Right forelimb (tissue), 1 donor: Measurements from ENCODE around the gene APOL5.
"Not testable (repeated sequence)": the region's sequence is repeated elsewhere in the genome, so short reads cannot be mapped to it uniquely, and the experiment has no call there.

Experiments
- DNase-seq: peaks from one replicate; pipeline ENCODE4 v3.0.0-alpha.2; 2018

Gene APOL5

DNA sequence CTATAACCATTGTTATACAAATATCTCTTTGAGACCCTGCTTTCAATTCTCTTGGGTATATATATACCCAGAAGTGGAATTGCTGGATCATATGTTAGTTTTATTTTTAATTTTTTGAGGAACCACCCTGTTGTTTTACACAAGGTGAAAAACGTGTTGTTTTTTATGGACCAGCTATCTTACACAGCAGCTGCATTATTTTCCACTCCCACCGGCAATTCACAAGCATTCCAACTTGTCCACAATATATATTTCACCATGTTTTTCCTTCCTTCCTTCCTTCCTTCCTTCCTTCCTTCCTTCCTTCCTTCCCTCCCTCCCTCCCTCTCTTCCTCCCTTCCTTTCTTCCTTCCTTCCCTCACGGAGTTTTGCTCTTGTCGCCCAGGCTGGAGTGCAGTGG is 6.3 kb upstream of the APOL5 start:
- DNase-seq, result no peak

DNA sequence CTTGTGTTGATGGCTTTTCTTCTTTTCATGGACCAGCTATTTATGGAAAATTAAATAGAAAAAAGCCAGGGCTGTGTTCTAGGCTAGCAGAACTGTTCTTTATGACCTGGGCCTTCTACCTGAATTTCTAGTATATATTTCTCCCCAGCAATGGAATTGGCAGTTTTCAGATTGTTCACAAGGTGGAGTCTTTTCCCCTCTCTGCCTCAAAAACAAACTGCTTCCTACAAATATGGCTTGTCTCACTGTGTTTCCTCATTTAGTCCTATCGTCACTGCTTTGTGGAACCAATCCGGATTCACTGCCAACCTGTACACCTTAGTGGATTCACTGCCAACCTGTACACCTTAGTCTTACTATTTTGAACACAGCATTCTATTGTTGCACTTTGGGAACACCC is 5.0 kb upstream of the APOL5 start:
- no peak for DNase-seq

DNA sequence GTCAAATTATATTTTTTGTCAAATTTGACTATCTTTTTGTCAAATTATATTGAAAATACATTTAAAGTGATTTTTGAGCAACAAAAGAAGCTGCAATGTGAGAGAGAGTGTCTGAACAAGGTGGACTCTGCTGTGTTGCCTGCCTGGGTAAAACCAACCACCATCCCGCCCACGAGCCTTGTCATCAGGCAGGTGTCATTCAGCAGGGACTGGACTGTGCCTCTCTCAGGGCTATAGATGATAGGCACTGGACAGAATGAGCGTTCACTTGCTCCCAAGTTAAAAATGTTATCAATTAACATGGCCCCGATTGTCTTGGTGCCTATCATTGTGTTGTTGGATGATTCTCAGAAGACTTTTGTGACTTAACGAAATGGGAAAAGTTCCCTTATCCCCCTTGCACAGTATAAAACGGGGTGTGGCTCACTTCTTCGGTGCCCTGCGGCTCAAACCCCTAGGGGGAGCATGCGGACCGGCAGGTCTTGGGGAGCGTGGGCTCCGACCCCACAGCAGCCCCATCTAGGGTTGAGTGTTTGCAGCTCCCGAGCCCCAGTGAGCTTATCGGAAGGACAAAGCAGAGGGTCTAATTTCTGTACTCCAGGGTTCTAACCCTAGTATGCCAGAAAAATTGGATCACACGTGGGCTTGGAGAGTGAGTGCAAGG is 1.7 kb downstream of the APOL5 start:
- DNase-seq, result no peak

DNA sequence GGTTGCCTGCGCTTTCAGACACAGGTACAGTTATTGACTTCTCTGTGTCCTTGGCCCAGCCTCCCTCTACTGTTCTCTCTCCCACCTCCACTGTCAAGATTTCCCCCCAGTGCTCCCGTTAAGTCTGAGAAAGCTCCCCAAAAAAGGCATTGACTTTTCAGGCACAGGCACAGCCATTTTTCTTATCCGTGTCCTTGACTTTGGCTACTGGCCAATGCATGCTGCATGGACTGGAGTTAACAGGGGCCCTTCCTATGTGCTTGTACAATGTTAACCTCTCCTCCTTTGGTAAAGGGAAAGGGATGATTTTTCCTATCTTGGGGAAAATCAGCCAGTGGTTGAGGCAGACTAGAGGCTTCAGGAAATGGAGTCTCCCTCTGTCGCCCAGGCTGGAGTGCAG is 4.3 kb downstream of the APOL5 start:
- no peak for DNase-seq

DNA sequence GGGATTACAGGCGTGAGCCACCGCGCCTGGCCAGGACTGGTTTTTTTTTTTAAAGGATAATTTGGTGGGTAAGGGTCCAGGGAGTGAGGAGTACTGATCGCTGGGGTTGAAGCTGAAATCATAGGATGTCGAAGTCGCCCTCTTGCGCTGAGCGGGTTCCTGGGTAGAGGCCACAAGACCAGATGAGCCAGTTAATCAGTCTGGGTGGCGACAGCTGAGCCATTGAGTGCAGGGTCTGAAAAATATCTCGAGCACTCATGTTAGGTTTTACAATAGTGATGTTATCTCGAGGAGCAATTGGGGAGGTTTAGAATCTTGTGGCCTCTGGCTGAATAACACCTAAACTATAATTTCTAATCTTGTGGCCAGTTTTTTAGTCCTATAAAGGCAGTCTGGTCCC is 7.8 kb downstream of the APOL5 start:
- DNase-seq, result no peak

DNA sequence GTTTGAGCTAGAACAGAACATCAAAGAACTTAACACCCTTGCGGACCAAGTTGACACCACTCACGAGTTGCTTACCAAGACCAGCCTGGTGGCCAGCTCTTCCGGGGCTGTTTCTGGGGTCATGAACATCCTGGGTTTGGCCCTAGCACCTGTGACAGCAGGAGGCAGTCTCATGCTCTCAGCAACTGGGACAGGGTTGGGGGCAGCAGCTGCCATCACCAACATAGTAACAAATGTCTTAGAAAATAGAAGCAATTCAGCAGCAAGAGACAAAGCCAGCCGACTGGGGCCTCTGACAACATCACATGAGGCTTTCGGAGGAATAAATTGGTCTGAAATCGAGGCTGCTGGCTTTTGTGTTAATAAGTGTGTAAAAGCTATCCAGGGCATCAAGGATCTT is 8.7 kb downstream of the APOL5 start:
- no peak for DNase-seq

DNA sequence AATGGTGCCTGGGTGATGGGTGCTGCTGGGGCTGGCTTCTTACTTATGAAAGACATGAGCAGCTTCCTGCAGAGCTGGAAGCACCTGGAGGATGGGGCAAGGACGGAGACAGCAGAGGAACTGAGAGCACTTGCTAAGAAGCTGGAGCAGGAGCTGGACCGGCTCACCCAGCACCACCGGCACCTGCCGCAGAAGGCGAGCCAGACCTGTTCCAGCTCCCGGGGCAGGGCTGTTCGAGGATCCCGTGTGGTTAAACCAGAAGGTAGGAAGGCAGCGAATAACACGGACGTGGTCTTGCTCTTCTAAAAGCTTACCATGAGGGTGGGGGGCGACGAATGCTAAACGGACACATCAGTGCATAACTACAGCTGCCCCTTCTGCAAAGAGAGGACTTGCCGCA is 9.3 kb downstream of the APOL5 start:
- no peak for DNase-seq

DNA sequence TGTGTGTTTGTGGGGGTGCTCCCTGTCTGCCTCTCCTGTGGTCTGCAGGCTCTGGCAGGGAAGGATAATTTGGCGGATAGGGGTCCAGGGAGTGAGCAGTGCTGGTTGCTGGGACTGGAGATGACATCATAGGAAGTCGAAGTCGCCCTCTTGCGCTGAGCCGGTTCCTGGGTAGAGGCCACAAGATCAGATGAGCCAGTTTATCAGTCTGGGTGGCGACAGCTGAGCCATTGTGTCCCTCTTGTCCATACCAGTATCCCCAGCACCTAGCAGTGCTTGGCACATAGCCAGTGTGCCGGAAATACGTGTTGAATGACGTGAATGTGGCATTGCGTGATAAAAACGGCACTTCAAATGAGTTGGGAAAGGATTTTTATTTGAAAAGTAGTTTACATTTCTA is 9.8 kb downstream of the APOL5 start:
- DNase-seq, result no peak

DNA sequence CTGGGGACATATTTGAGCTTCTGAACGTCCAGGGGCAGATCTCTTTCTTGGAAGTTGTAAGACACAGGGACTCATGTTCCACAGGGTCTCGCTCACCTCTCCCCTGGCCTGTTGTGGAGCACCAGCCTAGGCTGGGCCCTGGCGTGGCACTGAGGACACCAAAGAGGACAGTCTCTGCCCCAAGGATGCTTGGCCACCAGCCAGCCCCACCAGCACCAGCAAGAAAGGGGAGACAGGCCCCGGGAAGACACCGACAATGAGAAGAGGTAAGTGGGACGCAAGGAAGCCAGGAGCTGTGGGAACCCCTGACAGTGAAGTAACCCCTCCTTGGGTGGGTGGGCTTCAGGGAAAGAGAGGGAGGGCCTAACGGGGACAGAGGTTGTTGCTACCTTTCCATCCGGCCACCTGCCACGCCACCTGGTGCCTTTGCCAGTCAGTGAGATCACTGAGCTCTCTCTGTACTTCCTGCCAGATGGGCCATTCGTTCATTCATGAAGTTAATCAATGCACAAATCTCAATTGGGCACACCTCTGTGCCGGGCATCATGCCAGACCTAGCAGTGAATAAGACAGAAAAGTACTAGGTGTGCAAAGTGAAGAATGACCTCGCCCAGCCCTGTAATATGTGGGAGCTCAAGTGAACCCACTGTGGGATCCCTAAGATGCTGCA is 11.1 kb downstream of the APOL5 start:
- DNase-seq, result no peak

DNA sequence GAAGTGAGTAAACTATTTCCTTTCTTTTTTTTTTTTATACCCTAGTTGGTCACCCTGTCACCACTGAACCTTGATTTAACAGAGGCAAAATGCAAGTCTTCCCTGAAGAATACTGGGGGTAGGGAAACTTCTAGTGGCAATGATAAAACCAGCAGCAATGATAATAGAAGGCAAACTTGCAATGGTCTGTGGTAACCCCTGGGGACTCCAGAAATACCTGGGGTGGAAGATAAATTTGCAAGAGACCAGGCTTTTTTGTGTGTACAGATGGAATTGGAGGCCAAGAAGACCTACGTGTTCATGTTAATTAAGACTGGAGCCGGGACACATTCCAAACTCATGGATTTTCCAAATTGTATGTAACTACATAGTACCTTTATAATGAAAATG is 11.6 kb downstream of the APOL5 start:
- DNase-seq, result no peak

DNA sequence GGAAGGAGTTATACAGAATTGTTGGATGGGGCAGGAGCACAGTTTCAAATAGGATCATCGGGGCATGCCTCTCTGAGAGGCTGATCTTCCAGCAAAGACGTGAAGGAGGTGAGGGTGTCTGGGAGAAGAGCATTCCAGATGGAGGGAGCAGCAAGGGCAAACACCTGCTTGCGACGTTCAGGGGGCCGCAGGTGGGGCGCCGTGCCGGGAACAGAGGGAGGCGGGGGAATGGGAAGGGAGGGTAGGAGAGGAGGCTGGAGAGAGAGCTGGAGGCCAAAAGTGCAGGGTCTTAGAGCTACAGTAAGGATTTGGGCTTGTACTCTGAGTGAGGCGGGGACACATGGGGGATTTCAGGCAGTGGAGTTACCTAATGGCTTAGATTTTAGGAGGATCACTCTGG is 13.6 kb downstream of the APOL5 start:
- no peak for DNase-seq

DNA sequence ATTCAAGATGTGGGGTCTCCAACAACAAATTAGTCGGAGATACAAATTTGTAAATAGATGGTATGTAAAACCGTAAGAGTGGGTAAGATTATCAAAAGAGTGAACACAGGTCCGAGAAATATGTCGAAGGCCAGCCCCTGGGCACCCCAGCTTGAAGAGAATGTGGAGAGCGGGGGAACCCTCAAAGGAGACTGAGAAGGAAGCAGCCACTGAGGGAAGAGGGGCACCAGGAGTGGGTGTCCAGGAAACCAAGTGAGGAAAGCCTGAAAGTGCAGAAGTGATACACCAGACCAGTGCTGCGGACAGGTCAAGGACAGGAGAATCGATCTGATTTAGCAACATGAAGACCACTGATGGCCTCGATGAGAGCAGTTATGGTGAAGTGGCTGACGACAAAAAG is 14.4 kb downstream of the APOL5 start:
- DNase-seq, result no peak

DNA sequence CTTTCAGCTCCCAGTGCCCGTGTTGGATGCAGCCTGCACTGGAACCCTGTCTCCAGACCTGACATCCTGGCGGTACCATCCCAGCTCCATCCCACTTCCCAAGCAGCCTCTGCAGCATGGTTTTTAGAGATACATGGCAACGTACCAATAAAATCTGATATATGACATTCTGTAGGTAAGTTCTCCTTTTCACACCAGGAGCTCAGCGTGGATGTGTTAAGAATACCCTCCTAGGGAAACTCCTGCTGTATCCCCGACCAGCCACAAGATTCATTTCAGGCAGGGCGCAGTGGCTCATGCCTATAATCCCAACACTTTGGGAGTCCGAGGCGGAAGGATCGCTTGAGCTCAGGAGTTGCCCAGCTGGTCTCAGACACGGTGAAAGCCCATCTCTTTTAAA is 15.4 kb downstream of the APOL5 start:
- DNase-seq, result no peak

DNA sequence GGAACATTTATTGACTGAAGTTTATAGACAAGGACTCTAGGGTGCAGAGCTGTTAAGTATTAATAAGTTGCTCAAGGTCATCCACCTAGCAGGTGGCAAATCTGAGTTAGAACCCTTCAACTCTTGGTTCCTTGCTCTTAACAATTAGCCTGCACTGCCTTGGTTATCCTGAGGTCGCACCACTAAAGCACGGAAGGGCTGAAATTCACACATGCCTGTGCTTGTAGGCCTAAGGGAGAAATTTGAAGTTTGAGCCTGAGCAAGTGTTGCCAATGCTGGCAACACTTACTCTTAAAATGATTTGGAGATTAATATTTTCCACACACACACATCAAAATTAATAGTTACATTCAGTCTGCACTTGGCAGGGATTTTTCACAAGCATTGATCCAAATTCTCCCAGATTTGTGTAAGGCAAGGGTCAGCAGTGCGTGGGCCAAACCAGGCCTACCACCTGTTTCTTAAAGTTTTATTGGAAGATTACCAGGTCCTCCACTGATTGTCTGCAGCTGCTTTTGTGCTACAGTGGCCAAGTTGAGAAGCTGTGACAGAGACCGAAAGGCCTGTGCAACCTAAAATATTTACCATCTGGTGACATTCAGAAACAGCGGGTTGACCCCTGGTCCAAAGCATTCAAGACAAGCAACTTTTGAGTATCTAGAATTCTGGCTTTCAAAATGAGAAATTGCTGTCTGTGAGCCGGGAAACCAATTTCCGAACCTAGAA is 16.3 kb downstream of the APOL5 start:
- DNase-seq, result peak; percentile 78

DNA sequence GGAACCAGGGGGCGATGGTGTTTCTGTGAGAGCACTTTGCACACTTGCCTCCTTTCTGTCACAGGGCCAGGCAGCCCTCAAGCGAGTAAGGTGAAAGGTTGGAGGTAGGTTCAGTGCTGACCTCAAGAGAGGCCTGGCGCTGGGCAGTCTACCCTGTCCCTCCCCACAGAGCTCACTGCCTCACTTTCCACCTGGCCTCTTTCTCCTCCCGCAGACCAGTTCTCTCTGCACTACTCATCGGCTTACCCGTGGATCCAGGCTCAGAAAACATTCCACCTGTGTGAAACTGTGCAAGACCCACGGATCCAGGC is 16.8 kb downstream of the APOL5 start:
- no peak for DNase-seq

DNA sequence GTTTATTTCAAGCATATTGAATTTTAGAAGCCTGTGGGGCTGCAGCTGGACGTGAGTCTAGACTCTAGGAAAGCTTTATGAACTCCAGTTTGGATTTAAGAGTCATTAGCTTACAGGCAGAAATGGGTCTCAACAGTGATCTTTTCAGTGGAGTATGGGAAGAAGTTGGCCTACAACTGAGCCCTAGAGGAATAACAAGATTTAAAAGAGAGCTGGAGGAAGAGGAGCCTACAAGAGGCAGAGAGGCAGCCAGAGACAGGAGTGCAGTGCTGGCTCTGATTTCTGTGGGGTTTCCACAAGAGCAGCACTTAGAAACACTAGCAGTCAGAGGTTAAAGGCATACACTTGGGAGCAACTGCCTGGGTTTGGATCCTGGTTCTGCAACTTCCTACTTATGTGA is 17.9 kb downstream of the APOL5 start:
- no peak for DNase-seq

DNA sequence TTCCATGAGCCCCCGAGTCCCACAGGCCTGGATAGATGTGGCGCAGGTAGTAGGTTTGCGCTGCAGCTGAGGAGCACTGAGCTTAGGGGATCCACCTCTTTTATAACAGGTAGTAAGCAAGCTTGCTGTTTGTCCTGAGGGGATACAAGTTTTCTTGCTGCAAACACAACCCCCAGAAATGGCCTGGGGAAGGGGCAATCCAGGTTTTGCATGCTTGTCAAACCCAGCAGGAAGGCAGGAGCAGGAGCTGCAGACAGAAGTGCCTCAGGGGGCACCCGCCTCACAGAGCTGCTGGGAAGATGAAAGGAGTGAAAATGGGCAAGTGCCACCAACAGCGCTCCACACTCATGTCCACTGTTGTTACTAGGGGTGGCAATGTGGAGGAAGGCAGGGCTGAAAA is 18.5 kb downstream of the APOL5 start:
- DNase-seq, result no peak

DNA sequence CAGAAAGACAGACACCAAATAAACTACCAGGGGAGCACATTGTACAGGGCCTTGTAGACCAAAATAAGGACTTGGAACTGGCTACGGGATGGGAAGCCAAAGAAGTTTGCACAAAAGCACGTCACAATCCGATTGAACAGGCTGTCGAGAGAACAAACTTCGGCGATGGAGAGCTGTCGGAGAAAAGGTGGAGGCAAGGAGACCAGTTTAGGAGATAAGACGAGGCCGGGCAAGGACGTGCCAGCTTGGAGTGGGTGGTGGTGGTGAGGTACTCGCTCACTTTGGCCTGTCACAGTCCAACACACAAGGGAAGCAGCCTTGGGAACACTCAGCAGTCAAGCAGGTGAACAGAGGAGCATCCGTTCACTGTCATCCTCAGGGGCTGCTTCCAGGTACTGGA is 19.0 kb downstream of the APOL5 start:
- DNase-seq, result no peak

DNA sequence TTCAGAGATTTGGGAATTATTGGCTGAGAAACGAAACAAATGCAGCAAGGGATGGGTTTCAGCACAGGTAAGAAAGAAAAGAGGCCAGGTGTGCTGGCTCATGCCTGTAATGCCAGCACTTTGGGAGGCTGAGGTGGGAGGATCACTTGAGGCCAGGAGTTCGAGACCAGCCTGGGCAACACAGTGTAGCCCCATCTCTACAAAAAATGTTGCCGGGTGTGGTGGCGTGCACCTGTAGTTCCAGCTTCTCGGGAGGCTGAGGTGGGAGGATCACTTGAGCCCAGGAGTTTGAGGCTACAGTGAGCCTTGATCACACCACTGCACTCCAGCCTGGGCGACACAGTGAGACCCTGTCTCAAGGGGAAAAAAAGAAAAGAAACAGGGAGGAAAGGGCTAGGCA is 20.2 kb downstream of the APOL5 start:
- DNase-seq, result not testable (repeated sequence)

DNA sequence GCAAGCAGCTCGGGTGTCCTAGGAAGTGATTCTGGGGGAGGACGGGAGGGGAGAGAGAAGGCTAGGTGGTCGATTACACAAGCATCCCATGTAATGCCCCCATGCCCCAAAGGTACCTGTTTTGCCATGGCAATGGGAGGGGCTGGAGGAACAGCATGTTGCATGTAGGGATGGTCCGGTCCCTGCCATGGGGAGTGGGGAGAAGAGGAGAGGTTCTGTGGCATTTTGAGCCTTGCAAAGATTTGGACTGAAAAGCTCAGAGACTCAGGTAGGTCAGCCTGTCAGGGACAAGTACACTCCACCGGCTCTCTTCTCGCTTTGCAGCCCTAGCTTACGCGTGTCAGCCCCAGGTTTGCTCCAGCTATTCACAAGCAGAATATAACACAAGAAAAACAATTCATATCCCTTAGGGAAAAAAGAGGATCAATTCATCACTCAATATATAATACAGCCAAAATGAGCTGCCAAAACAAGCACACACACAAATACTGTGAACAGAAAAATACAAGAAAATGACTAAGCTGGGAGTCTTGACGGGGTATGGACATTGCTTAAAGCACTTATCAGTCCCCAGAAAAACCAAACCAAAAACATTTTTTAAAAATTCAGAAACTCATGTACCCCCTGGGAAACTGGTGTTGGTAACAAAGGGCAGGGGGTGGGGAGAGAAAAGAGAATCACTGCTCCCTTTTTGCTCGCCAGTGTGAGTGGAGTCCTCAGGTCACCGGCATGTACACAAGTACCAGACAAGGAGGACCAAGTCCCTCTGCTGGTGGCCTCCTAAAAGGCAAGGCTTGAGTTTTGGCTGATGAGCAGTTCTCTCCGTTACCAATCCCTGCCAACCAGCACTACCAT is 21.6 kb downstream of the APOL5 start:
- DNase-seq, result no peak

DNA sequence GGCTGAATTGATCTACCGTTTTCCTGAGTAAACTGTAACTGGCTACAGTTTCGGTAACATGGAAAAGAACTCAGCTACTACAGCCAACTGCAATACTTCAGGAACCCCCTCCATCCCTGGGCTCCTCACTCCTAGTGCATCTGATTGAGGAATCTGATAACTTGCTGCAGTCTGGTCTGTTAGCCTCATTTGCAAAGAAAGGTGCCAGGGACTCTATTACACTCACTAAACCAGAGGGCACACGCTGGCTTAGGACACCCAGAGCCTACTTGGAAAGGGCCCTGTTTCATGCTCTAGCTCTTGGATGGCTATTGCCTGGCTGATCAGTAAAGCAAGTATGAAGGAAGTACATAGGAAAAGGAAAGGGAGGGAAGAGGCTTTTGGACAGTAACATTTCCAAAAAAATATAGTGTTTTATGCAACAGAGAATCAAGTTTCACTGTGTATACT is 22.3 kb downstream of the APOL5 start:
- no peak for DNase-seq

DNA sequence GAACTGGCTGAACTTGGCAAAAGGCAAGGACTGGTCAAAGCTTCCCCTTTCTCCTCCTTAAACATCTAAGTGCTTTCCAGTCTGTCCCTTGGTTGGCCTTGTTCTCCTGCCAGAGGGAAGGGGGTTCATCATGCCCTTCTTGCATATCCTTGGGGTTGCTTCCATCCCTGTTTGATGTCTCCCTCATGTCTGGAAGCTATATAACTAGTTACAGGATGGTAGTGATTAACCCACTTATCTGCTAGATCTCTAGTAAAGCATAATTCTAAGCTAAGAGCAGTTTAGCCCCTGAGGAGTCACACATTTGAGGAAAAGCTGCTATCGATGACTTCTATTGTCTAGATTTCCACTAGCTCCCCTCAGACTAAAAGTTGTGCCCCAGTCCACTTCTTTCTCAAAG is 22.9 kb downstream of the APOL5 start:
- no peak for DNase-seq

DNA sequence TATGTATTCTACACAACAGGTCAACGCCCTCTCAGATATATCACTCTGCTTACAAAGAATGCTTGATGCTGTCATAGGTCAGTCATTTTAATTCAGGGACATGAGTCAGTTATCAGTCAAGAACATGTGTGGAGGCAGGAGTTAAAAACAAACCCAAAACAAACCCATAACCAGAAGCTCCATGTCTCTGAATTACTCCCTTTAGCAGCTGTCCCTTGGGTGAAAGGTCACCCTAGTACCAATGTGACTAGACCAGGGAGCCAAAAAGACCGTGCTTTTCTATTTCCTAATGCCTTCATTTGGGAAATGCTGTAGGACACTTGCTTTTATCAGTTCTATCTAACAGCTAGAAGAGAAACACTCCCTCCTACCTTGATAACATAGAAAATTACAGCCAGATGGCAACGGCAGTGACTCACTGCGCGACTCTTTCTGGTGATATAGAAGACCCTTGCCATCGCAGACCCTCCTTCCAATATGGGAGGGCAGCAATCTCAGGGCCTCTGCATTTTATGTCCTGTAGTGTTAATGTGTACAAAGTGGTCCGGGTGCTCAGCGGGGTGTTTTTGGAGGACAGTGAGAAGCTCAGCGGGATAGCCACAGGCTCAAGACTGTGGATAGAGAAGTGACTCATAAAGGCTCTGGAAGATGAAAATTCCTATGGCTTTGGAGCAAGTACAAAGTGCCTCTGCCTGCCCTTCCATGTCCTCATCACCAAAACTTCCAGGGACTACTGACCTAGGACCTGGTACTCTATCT is 24.8 kb downstream of the APOL5 start:
- DNase-seq, result no peak
